Gastrocnemius medialis (tissue), 4 donors: ENCODE data around the gene TASOR2.

ENCODE experiments used
- CTCF ChIP-seq, 5 experiments: fragments of 450-650 bp in 3 of 5; fragments of 200-600 bp in 2 of 5; sonication (generic) in 2 of 5; IDR thresholded peaks in 4 of 5; conservative IDR thresholded peaks in 1 of 5; 1 replicate in 4 of 5; 2 replicates in 1 of 5; pipeline ENCODE4 v1.5.1; 2016 to 2019; ENCODE audit warnings: antibody characterized with exemption in 5 of 5, mild to moderate bottlenecking in 3 of 5, moderate library complexity in 3 of 5
- POLR2A ChIP-seq, 2 donors: fragments of 450-650 bp; IDR thresholded peaks; one replicate each; pipeline ENCODE4 v1.6.1; 2017; ENCODE audit warnings: antibody characterized with exemption in 2 of 2, mild to moderate bottlenecking in 2 of 2, moderate library complexity in 2 of 2

GRCh38 chr10:5692461-5693358, 8.1 kb downstream of the TASOR2 start:
- no peak for TF ChIP-seq CTCF (IDR thresholded peaks at IDR 0.05 in 4 of 5, conservative IDR thresholded peaks at IDR 0.05 in 1 of 5)
- no peak for TF ChIP-seq POLR2A (IDR thresholded peaks at IDR 0.05)
